ENCODE measurements around the gene RDH8.

DNA sequence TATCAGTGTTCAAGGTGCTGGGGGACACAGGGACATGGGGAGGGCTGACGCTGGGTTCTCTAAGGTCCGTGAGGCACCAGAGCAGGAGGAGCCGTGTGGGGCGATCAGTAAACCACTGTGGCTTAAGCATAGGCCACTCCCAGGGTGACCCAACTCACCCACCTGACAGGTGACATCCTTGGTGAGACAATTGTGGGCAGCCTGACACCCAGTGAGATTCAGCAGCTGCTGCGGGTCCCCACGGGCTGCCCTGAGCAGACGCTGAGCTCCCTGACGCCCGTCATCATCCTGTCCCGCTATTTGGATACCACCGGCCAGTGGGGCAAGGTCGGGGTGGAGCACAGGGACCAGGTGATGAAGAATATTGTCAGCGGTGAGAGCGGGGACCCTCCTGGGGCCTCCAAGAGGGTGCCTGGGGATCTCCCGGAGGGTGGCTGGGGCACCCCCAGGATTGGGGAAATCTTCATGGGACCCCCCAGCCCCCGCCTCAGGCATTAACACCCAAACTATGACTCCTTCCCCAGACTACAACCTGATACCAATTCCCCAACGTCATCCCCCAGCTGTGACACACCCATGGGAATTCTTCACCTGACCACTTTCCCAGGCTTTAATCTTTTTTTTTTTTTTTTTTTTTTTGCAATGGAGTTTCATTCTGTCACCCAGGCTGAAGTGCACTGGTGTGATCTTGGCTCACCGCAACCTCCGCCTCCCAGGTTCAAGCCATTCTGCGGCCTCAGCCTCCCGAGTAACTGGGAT lies 39.5 kb downstream of the RDH8 start:
- TF ChIP-seq CTCF (IDR thresholded peaks at IDR 0.05; ENCODE audit: low read length): no peak
- TF ChIP-seq EZH2phosphoT487 (IDR thresholded peaks at IDR 0.05; ENCODE audit: low read length): no peak
- TF ChIP-seq EZH2 (optimal IDR thresholded peaks at IDR 0.05; ENCODE audit: low read depth, low read length): no peak
